HepG2 (cell line): ENCODE results near the gene SLC16A6. TPM values are rescaled to one million over a fixed set of nuclear protein-coding genes. Genes with fewer than 3 reads are reported as not detected.

ENCODE experiments used
- CTCF ChIP-seq: sonication (generic); formaldehyde crosslinking; IDR thresholded peaks from 2 replicates; pipeline ENCODE4 v1.5.0; 2020; ENCODE audit warnings: mild to moderate bottlenecking, missing genetic modification reagents, moderate library complexity
- GMEB1 ChIP-seq: sonication (generic); formaldehyde crosslinking; IDR thresholded peaks from 2 replicates; pipeline ENCODE4 v1.5.1; 2020; ENCODE audit warnings: missing genetic modification reagents, mild to moderate bottlenecking, borderline replicate concordance
- polyA plus RNA-seq, 8 experiments: library from polyadenylated mRNA; depleted of rRNA in 3 of 8; stranded (reverse) in 7 of 8; unstranded in 1 of 8; fragments of >200 nt; fragmentation: Illumina TruSeq in 4 of 8; extraction: Trizol in 4 of 8; gene quantifications; 2 replicates each; pipeline versions ENCODE4 v1.2.1 to v1.2.3, GENCODE V29; 2011 to 2016; ENCODE audit warnings: low read depth in 4 of 8, missing spikeins in 1 of 8, mixed read lengths in 1 of 8; ENCODE audit not compliant: insufficient read depth in 1 of 8
- total RNA-seq, 5 experiments: library from RNA; depleted of rRNA; stranded (reverse); fragments of >200 nt; fragmentation: Illumina TruSeq; extraction: Trizol; gene quantifications; 2 replicates each; pipeline ENCODE4 v1.2.3, GENCODE V29; 2016; ENCODE audit warnings: low read depth in 1 of 5
- TF ChIP-seq, protein P1 (sequence below): IDR thresholded peaks from 2 replicates; pipeline ENCODE4 v1.6.1; 2016; ENCODE audit warnings: mild to moderate bottlenecking
- TF ChIP-seq, protein P2 (sequence below): sonication (generic); formaldehyde crosslinking; IDR thresholded peaks from 2 replicates; pipeline ENCODE4 v1.4.0; 2020; ENCODE audit warnings: missing genetic modification reagents

SLC16A6 gene
- total and polyA plus RNA-seq, 2 of the 13 experiments (the other 11 are each of a cell fraction or from before 2014, with no cell fraction given) = 1.1 to 44.7 TPM

- TF ChIP-seq, protein P1, sequence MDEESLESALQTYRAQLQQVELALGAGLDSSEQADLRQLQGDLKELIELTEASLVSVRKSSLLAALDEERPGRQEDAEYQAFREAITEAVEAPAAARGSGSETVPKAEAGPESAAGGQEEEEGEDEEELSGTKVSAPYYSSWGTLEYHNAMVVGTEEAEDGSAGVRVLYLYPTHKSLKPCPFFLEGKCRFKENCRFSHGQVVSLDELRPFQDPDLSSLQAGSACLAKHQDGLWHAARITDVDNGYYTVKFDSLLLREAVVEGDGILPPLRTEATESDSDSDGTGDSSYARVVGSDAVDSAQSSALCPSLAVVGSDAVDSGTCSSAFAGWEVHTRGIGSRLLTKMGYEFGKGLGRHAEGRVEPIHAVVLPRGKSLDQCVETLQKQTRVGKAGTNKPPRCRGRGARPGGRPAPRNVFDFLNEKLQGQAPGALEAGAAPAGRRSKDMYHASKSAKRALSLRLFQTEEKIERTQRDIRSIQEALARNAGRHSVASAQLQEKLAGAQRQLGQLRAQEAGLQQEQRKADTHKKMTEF (CRISPR knock-in tag) = 0 out of 2 replicates have a peak, but pooled peaks have one; percentile 19
- TF ChIP-seq, protein P2, sequence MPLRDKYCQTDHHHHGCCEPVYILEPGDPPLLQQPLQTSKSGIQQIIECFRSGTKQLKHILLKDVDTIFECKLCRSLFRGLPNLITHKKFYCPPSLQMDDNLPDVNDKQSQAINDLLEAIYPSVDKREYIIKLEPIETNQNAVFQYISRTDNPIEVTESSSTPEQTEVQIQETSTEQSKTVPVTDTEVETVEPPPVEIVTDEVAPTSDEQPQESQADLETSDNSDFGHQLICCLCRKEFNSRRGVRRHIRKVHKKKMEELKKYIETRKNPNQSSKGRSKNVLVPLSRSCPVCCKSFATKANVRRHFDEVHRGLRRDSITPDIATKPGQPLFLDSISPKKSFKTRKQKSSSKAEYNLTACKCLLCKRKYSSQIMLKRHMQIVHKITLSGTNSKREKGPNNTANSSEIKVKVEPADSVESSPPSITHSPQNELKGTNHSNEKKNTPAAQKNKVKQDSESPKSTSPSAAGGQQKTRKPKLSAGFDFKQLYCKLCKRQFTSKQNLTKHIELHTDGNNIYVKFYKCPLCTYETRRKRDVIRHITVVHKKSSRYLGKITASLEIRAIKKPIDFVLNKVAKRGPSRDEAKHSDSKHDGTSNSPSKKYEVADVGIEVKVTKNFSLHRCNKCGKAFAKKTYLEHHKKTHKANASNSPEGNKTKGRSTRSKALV = peak; percentile 63; the same call in 1 of the 2 replicates
- TF ChIP-seq GMEB1 = peak; percentile 30; the same call in 1 of the 2 replicates
- TF ChIP-seq CTCF (CRISPR knock-in tag) = peak; percentile 68
Measured at GRCh38 chr17:68263101-68263681, 27.7 kb downstream of the SLC16A6 start (continued).
